GM23338 (cell line): ENCODE results near the gene ZNF223.

Experiments
- CREB1 ChIP-seq: fragments of 250-450 bp; sonication (Bioruptor Pico); IDR thresholded peaks from 2 replicates; pipeline ENCODE4 v1.5.0; 2020; ENCODE audit warnings: low read depth, mild to moderate bottlenecking, moderate library complexity
- CTCF ChIP-seq, 2 experiments: fragments of 200-600 bp in 1 of 2; sonication (generic) in 1 of 2; conservative IDR thresholded peaks; 2 replicates each; pipeline versions ENCODE4 v1.5.1 to v1.6.1; 2016 to 2017; ENCODE audit warnings: antibody characterized with exemption in 2 of 2, low read depth in 2 of 2, mild to moderate bottlenecking in 2 of 2, moderate library complexity in 1 of 2
- EZH2phosphoT487 ChIP-seq: fragments of 200-600 bp; sonication (generic); IDR thresholded peaks from one replicate; pipeline ENCODE4 v1.8.1; 2018; ENCODE audit warnings: antibody characterized with exemption; ENCODE audit not compliant: unreplicated experiment
- TF ChIP-seq, protein P1 (sequence below): IDR thresholded peaks from one replicate; pipeline ENCODE4 v1.6.1; 2018; ENCODE audit warnings: antibody characterized with exemption; ENCODE audit not compliant: unreplicated experiment

DNA sequence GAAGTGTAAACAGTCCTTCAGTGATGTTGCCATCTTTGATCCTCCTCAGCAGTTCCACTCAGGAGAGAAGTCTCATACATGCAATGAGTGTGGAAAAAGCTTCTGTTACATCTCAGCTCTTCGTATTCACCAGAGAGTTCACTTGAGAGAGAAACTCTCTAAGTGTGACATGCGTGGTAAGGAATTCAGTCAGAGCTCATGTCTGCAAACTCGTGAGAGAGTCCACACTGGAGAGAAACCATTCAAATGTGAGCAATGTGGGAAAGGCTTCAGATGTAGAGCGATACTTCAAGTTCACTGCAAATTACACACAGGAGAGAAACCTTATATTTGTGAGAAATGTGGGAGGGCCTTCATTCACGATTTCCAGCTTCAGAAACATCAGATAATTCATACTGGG is 41.4 kb upstream of the ZNF223 start:
- no peak for TF ChIP-seq CTCF (conservative IDR thresholded peaks at IDR 0.05; ENCODE audit: low read depth in 2 of 2)
- TF ChIP-seq, protein P1, sequence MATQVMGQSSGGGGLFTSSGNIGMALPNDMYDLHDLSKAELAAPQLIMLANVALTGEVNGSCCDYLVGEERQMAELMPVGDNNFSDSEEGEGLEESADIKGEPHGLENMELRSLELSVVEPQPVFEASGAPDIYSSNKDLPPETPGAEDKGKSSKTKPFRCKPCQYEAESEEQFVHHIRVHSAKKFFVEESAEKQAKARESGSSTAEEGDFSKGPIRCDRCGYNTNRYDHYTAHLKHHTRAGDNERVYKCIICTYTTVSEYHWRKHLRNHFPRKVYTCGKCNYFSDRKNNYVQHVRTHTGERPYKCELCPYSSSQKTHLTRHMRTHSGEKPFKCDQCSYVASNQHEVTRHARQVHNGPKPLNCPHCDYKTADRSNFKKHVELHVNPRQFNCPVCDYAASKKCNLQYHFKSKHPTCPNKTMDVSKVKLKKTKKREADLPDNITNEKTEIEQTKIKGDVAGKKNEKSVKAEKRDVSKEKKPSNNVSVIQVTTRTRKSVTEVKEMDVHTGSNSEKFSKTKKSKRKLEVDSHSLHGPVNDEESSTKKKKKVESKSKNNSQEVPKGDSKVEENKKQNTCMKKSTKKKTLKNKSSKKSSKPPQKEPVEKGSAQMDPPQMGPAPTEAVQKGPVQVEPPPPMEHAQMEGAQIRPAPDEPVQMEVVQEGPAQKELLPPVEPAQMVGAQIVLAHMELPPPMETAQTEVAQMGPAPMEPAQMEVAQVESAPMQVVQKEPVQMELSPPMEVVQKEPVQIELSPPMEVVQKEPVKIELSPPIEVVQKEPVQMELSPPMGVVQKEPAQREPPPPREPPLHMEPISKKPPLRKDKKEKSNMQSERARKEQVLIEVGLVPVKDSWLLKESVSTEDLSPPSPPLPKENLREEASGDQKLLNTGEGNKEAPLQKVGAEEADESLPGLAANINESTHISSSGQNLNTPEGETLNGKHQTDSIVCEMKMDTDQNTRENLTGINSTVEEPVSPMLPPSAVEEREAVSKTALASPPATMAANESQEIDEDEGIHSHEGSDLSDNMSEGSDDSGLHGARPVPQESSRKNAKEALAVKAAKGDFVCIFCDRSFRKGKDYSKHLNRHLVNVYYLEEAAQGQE, result no peak
- TF ChIP-seq CREB1 (CRISPR knock-in tag), result no peak
- no peak for TF ChIP-seq EZH2phosphoT487
